HepG2 (cell line): ENCODE results near the gene DBNDD2. TPM values are rescaled to one million over a fixed set of nuclear protein-coding genes. Genes with fewer than 3 reads are reported as not detected.

ENCODE experiments used
- CHCHD3 ChIP-seq: sonication (generic); formaldehyde crosslinking; IDR thresholded peaks from 2 replicates; pipeline ENCODE4 v1.8.0; 2022; ENCODE audit warnings: mild to moderate bottlenecking, missing genetic modification reagents, moderate library complexity
- FOXA1 ChIP-seq, 2 experiments: fragments of 450-650 bp in 1 of 2; sonication (generic) in 1 of 2; formaldehyde crosslinking in 1 of 2; IDR thresholded peaks; 2 replicates each; pipeline versions ENCODE4 v1.4.0 to v1.6.1; 2016 to 2020; ENCODE audit warnings: missing genetic modification reagents in 1 of 2
- HOXA9 ChIP-seq: sonication (generic); formaldehyde crosslinking; IDR thresholded peaks from 2 replicates; pipeline ENCODE4 v1.8.1; 2022; ENCODE audit warnings: missing genetic modification reagents, mild to moderate bottlenecking, moderate library complexity, borderline replicate concordance
- IKZF5 ChIP-seq: IDR thresholded peaks from 2 replicates; pipeline ENCODE4 v1.6.1; 2018; ENCODE audit warnings: missing genetic modification reagents, mild to moderate bottlenecking, missing compliant biosample characterization
- MED13 ChIP-seq: sonication (generic); formaldehyde crosslinking; IDR thresholded peaks from 2 replicates; pipeline ENCODE4 v1.5.0; 2020; ENCODE audit warnings: missing genetic modification reagents
- NFKB2 ChIP-seq: sonication (generic); formaldehyde crosslinking; IDR thresholded peaks from 2 replicates; pipeline ENCODE4 v1.4.0; 2020; ENCODE audit warnings: missing genetic modification reagents, borderline replicate concordance
- NFKBIZ ChIP-seq: IDR thresholded peaks from 2 replicates; pipeline ENCODE4 v1.6.1; 2018; ENCODE audit warnings: missing genetic modification reagents, missing compliant biosample characterization
- REST ChIP-seq, 2 experiments: IDR thresholded peaks; 2 replicates each; pipeline ENCODE4 v1.6.1; 2011 to 2012; ENCODE audit warnings: low read length in 2 of 2, borderline replicate concordance in 1 of 2, low read depth in 1 of 2, mild to moderate bottlenecking in 1 of 2, moderate library complexity in 1 of 2
- SETDB1 ChIP-seq: sonication (generic); formaldehyde crosslinking; IDR thresholded peaks from 2 replicates; pipeline ENCODE4 v1.5.1; 2020; ENCODE audit warnings: missing genetic modification reagents, mild to moderate bottlenecking, borderline replicate concordance
- STAG1 ChIP-seq: sonication (generic); formaldehyde crosslinking; IDR thresholded peaks from 2 replicates; pipeline ENCODE4 v1.4.0; 2020; ENCODE audit warnings: missing genetic modification reagents
- TEAD3 ChIP-seq: optimal IDR thresholded peaks from 2 replicates; pipeline ENCODE3; 2016; ENCODE audit warnings: borderline replicate concordance
- ZBTB10 ChIP-seq: sonication (generic); formaldehyde crosslinking; IDR thresholded peaks from 2 replicates; pipeline ENCODE4 v1.4.0; 2020; ENCODE audit warnings: missing genetic modification reagents, borderline replicate concordance
- ZBTB20 ChIP-seq: sonication (generic); formaldehyde crosslinking; IDR thresholded peaks from 2 replicates; pipeline ENCODE4 v1.8.1; 2023; ENCODE audit warnings: missing genetic modification reagents, low read depth, mild to moderate bottlenecking, borderline replicate concordance
- ZBTB7B ChIP-seq: sonication (generic); formaldehyde crosslinking; IDR thresholded peaks from 2 replicates; pipeline ENCODE4 v1.4.0; 2020; ENCODE audit warnings: missing genetic modification reagents
- ZNF205 ChIP-seq: IDR thresholded peaks from 2 replicates; pipeline ENCODE4 v1.6.1; 2018; ENCODE audit warnings: missing biosample characterization, missing genetic modification reagents
- polyA plus RNA-seq, 8 experiments: library from polyadenylated mRNA; depleted of rRNA in 3 of 8; stranded (reverse) in 7 of 8; unstranded in 1 of 8; fragments of >200 nt; fragmentation: Illumina TruSeq in 4 of 8; extraction: Trizol in 4 of 8; gene quantifications; 2 replicates each; pipeline versions ENCODE4 v1.2.1 to v1.2.3, GENCODE V29; 2011 to 2016; ENCODE audit warnings: low read depth in 4 of 8, missing spikeins in 1 of 8, mixed read lengths in 1 of 8; ENCODE audit not compliant: insufficient read depth in 1 of 8
- total RNA-seq, 5 experiments: library from RNA; depleted of rRNA; stranded (reverse); fragments of >200 nt; fragmentation: Illumina TruSeq; extraction: Trizol; gene quantifications; 2 replicates each; pipeline ENCODE4 v1.2.3, GENCODE V29; 2016; ENCODE audit warnings: low read depth in 1 of 5
- TF ChIP-seq, protein P1 (sequence below): sonication (generic); formaldehyde crosslinking; IDR thresholded peaks from 2 replicates; pipeline ENCODE4 v1.5.0; 2020; ENCODE audit warnings: missing genetic modification reagents, mild to moderate bottlenecking, borderline replicate concordance
- TF ChIP-seq, protein P2 (sequence below): sonication (generic); formaldehyde crosslinking; IDR thresholded peaks from 2 replicates; pipeline ENCODE4 v1.4.0; 2020; ENCODE audit warnings: mild to moderate bottlenecking, missing genetic modification reagents

Gene DBNDD2
- total and polyA plus RNA-seq, 2 of the 13 experiments (the other 11 are each of a cell fraction or from before 2014, with no cell fraction given): 16.7 to 47.6 TPM

GRCh38 chr20:45359406-45360148 lies 48.5 kb upstream of the DBNDD2 start (continued):
- TF ChIP-seq CHCHD3 (CRISPR knock-in tag): no peak
- no peak for TF ChIP-seq STAG1
- TF ChIP-seq ZNF205: 0 out of 2 replicates have a peak, but pooled peaks have one; percentile 21
- TF ChIP-seq, protein P1, sequence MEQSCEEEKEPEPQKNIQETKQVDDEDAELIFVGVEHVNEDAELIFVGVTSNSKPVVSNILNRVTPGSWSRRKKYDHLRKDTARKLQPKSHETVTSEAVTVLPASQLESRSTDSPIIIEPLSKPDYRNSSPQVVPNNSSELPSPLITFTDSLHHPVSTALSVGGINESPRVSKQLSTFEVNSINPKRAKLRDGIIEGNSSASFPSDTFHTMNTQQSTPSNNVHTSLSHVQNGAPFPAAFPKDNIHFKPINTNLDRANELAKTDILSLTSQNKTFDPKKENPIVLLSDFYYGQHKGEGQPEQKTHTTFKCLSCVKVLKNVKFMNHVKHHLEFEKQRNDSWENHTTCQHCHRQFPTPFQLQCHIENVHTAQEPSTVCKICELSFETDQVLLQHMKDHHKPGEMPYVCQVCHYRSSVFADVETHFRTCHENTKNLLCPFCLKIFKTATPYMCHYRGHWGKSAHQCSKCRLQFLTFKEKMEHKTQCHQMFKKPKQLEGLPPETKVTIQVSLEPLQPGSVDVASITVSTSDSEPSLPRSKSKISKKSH (CRISPR knock-in tag): no peak
- TF ChIP-seq NFKB2 (CRISPR knock-in tag): no peak
- TF ChIP-seq HOXA9 (CRISPR knock-in tag): no peak
- TF ChIP-seq ZBTB7B: peak; percentile 1; the same call in 1 of the 2 replicates
- TF ChIP-seq TEAD3 (CRISPR knock-in tag): peak; percentile 88
- TF ChIP-seq ZBTB10 (CRISPR knock-in tag): peak; percentile 99
- TF ChIP-seq IKZF5 (CRISPR knock-in tag): no peak
- TF ChIP-seq SETDB1 (CRISPR knock-in tag): no peak
- TF ChIP-seq FOXA1 (IDR thresholded peaks at IDR 0.05): no peak
- TF ChIP-seq FOXA1 (CRISPR knock-in tag; IDR thresholded peaks at IDR 0.05): no peak
- TF ChIP-seq, protein P2, sequence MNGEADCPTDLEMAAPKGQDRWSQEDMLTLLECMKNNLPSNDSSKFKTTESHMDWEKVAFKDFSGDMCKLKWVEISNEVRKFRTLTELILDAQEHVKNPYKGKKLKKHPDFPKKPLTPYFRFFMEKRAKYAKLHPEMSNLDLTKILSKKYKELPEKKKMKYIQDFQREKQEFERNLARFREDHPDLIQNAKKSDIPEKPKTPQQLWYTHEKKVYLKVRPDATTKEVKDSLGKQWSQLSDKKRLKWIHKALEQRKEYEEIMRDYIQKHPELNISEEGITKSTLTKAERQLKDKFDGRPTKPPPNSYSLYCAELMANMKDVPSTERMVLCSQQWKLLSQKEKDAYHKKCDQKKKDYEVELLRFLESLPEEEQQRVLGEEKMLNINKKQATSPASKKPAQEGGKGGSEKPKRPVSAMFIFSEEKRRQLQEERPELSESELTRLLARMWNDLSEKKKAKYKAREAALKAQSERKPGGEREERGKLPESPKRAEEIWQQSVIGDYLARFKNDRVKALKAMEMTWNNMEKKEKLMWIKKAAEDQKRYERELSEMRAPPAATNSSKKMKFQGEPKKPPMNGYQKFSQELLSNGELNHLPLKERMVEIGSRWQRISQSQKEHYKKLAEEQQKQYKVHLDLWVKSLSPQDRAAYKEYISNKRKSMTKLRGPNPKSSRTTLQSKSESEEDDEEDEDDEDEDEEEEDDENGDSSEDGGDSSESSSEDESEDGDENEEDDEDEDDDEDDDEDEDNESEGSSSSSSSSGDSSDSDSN (CRISPR knock-in tag): no peak
- peak; percentile 99 for TF ChIP-seq NFKBIZ (CRISPR knock-in tag)
- TF ChIP-seq ZBTB20 (CRISPR knock-in tag): no peak
- TF ChIP-seq MED13: 0 out of 2 replicates have a peak, but pooled peaks have one; percentile 26
- TF ChIP-seq REST (IDR thresholded peaks at IDR 0.05; ENCODE audit: borderline replicate concordance in 1 of 2, low read depth in 1 of 2, low read length in 2 of 2): no peak
